ENCODE measurements around the gene KLF5.

GRCh38 chr13:73081256-73081915 is 22.6 kb downstream of the KLF5 start:
- no peak for TF ChIP-seq CTCF (IDR thresholded peaks at IDR 0.05 in 4 of 5, conservative IDR thresholded peaks at IDR 0.05 in 1 of 5)
- TF ChIP-seq POLR2A (IDR thresholded peaks at IDR 0.05) = no peak
